ENCODE results near the gene PUS1. TPM values are rescaled to one million over a fixed set of nuclear protein-coding genes. Genes with fewer than 3 reads are reported as not detected.

The PUS1 gene
- total and polyA plus RNA-seq, 10 of the 15 experiments (the other 5 are each of a cell fraction or from before 2014, with no cell fraction given) = 1.3 to 74.2 (median 25.4) TPM

DNA sequence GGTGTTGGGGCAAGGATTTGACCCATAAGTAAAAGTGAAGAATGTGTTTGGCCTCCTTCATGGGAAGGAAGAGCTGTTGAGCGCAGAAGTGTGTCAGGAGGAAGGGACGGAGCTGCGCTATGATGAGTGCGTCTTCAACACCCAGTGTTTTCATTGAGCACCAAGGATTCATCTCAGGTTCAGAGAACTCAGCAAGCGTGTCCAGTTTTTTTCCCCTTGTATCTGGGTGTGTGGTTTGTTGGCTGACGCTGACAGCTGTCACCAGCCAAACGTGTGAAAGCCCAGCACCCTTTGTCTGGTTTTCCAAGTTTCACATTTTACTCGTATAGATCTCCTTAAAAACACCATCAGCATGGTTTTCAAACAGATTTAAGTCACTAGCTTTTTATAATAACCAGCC is 33.0 kb downstream of the PUS1 start:
- DNase-seq (ENCODE audit: low read depth, low spot score) = no peak
- ChIA-PET CTCF (interaction anchor here (1.3 kb wide), 1 partner anchor 8 kb away, joined by 4 read pairs; no protein-coding TSS in a partner anchor), SMC1A (ENCODE audit: uncharacterized antibody, unreplicated experiment) (interaction anchor here (1.8 kb wide), 1 partner anchor 8 kb away, joined by 7 read pairs; no protein-coding TSS in a partner anchor), POLR2A (no interaction called here), RAD21 (ENCODE audit: unreplicated experiment) (no interaction called here)
- no peaks in the 10 kb centered on the region; the same call in 1 of the 2 replicates for H4K20me1 ChIP-seq (ENCODE audit: control insufficient read depth, insufficient read depth)
- peaks cover 0 to 5% of the 10 kb centered on the region in 2 experiments; a peak in 3 of 4 replicates for H3K36me3 ChIP-seq (ENCODE audit: control insufficient read depth in 2 of 2, insufficient read depth in 2 of 2, low read length in 1 of 2)
- H3K9me3 ChIP-seq (replicated peaks; ENCODE audit: control insufficient read depth, insufficient read depth, low read length) = no peaks in the 10 kb centered on the region
- ATAC-seq = peak; percentile 42; the same call in 2 of the 3 replicates
- TF ChIP-seq SPI1 (IDR thresholded peaks at IDR 0.05; ENCODE audit: borderline replicate concordance, insufficient read depth, low read depth, low read length) (no peak), FOXM1 (IDR thresholded peaks at IDR 0.05; ENCODE audit: low read depth, low read length) (no peak), PAX5 (IDR thresholded peaks at IDR 0.05; ENCODE audit: borderline replicate concordance, low read depth, low read length) (peak; percentile 85), WRNIP1 (IDR thresholded peaks at IDR 0.05; ENCODE audit: borderline replicate concordance, low read depth, low read length) (no peak), TCF12 (IDR thresholded peaks at IDR 0.05; ENCODE audit: low read depth, low read length) (no peak)
- TF ChIP-seq, protein P1, sequence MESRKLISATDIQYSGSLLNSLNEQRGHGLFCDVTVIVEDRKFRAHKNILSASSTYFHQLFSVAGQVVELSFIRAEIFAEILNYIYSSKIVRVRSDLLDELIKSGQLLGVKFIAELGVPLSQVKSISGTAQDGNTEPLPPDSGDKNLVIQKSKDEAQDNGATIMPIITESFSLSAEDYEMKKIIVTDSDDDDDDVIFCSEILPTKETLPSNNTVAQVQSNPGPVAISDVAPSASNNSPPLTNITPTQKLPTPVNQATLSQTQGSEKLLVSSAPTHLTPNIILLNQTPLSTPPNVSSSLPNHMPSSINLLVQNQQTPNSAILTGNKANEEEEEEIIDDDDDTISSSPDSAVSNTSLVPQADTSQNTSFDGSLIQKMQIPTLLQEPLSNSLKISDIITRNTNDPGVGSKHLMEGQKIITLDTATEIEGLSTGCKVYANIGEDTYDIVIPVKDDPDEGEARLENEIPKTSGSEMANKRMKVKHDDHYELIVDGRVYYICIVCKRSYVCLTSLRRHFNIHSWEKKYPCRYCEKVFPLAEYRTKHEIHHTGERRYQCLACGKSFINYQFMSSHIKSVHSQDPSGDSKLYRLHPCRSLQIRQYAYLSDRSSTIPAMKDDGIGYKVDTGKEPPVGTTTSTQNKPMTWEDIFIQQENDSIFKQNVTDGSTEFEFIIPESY (IDR thresholded peaks at IDR 0.05) = no peak
- H3K4me2 ChIP-seq (ENCODE audit: control insufficient read depth, insufficient read depth) = no peak overlapping the region
- FAIRE-seq = no peak
- intact Hi-C loops (cut with micrococcal nuclease; ENCODE audit: unreplicated experiment) = no loop called here
- BruUV-seq (replicated peaks) = no TSS peak
- WGBS (ENCODE audit: insufficient coverage, insufficient replicate concordance, low lambda C conversion rate, missing lambda C conversion rate) = 88% methylated on average over 8 of the region's 8 CpGs
- no peaks in the 10 kb centered on the region for H3K4me1 ChIP-seq (ENCODE audit: control insufficient read depth, insufficient read depth, low read length)
- H2AFZ ChIP-seq (ENCODE audit: control insufficient read depth, low read depth, low read length) = no peak overlapping the region
- no peak overlapping the region for H3K27ac ChIP-seq (ENCODE audit: control insufficient read depth, insufficient read depth)
- H3K9ac ChIP-seq (ENCODE audit: control insufficient read depth, insufficient read depth, low read length) = no peak overlapping the region
- no peak overlapping the region for H3K4me3 ChIP-seq
- no peaks in the 10 kb centered on the region for H3K27me3 ChIP-seq (replicated peaks in 1 of 2; ENCODE audit: control insufficient read depth in 2 of 2, insufficient read depth in 2 of 2, low read length in 1 of 2)
- peaks cover 34% of the 10 kb centered on the region for H3K79me2 ChIP-seq (ENCODE audit: control insufficient read depth, insufficient read depth, low read length)
- in situ Hi-C loops (cut with MboI) = no loop called here

Data from GM12878 (cell line).